ENCODE measurements around the gene ALS2.
"Not testable (repeated sequence)": the region's sequence is repeated elsewhere in the genome, so short reads cannot be mapped to it uniquely, and the experiment has no call there.

ALS2 gene

DNA sequence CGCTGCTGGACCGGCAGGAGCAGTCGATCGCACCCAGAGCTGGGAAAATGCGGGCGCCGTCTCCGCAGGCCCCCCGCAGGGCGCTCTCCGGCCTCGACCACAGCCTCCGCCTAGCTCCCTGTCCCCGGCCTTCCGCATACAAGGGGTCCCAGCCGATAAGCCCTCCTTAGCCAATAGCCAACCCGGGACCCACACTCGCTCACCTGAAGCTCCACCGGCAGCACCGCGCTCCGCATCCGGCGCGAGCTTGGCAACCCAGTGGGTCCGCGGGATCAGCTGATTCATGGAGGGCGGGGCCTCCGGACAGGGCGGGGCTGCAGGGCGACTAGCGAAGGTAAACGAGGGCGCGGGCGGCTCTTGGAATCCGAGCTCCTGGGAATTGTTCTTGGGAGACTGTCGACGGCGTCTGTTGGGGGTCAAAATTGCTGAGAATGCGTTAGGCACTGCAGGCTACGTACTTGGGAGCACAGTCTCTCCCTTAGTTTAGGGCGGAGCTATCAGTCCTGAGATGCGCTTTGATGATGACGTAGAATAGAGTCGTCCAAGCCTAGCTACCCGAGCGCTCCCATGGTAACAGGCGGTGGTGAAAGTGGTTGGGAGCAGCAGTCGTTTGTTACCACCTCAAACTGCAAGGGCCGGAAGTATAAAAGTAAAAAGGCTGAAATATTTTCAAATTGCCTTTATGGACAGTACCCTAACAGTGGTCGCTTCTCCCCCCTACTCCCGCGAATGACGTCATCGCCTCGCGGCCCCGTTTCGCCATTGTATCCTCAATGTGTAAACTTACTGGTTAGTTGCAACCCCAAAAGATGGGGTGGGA lies at the start of gene ALS2:
ALS2 (minus strand) TSS at position 260 of the 820 bp plus-strand sequence. CDS start 12,048 bp downstream, outside the sequence.
- peak; percentile 94 to 97 for DNase-seq

DNA sequence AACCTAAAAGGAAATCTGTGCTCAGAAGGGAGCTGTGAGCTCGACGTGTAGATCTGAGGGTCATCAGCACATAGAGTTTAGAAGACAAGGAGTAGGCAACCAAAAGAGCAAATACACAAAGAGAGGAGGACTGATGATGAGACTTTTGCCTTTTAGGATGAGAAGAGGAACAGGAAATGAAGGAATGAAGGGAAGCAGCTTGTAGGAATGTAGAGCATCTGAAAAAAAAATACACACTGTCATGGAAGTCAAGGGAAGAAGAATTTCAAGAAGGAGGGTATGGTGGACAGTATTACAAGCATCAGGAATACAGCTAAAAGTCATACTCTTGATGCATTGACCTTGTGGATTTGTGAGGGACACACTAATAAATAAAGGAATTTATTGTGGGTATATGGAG lies 47.5 kb upstream of the ALS2 start:
- DNase-seq, result no peak

DNA sequence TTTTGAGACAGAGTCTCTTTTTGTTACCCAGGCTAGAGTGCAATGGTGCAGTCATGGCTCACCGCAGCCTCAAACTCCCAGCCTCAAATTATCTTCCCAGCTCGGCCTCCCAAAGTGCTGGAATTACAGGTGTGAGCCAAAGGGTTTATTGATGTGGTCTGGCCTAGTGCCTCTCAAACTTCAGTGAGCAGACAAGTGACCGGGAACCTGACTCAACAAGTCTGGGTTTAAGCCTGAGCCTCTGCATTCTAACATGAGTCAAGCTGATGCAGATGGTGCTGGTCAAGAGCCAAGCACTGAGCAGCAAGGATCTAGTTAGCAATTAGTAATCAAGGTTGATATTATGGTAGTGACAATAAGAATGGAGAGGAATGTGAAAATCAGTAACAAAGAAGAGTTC lies 46.9 kb upstream of the ALS2 start:
- no peak for DNase-seq

DNA sequence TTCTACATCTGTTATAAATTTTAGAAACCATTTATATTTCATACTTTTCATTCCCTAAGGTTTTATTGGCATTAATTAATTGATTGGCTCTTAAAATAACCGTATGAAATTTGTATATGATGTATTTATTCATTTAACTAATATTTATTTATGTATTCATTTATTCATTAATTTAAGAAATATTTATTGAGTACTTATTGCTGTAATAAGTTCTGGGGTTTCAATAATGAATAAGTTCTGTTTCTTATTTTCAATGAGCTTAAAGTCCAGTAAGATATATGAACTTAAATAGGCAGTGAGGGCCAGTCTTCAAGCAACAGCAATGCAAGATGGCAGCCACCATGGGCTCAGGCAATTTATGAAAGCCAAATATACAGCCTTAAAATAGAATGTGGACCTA lies 43.5 kb upstream of the ALS2 start:
- no peak for DNase-seq

DNA sequence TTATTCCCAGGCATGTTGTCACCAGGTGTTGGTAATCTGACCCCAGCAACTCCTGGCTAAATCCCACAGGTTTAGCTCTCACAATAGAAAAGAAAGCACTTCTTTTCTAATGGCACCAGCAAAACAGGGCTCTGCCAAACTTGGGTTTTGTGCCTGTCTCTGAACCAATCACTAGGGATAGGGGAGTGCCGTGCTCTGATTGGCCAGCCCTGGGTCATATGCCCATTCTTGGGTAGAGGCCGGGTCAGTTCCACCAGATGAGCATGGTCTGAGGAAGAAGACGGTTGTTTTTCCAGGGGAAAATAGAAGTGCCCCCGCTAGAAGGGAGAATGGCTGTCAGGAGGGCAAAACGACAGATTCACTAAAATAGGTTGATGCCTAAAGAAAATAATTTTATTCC lies 40.3 kb upstream of the ALS2 start:
- no peak for DNase-seq

DNA sequence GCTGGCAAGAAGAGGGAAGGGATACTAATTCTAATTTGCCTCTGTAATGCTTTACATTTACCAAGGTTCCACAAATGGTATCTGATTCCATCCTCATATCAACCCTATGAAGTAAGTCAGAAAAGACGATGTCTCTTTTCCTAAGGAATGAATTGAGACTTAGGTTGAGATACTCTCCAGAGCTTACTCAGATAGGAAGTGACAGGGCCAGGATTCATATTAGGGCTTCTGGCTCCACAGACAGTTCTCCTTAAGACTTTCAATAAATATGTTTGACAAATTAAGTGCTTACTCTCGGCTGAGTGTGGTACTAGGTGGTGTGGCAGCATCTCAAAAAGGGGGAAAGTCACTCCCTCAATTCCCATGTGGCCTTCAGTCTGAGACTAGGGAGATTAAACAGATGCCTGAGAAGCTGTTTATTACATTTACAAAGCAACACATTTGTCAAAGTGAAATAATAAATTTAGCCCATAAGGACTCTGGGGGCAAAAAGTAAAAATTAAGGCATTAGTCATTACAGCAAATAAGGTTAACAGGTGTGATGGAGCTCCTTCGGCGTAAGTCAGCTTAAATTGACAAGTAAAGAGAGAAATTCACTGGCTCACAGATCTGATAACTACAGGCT lies 39.8 kb upstream of the ALS2 start:
- no peak for DNase-seq

DNA sequence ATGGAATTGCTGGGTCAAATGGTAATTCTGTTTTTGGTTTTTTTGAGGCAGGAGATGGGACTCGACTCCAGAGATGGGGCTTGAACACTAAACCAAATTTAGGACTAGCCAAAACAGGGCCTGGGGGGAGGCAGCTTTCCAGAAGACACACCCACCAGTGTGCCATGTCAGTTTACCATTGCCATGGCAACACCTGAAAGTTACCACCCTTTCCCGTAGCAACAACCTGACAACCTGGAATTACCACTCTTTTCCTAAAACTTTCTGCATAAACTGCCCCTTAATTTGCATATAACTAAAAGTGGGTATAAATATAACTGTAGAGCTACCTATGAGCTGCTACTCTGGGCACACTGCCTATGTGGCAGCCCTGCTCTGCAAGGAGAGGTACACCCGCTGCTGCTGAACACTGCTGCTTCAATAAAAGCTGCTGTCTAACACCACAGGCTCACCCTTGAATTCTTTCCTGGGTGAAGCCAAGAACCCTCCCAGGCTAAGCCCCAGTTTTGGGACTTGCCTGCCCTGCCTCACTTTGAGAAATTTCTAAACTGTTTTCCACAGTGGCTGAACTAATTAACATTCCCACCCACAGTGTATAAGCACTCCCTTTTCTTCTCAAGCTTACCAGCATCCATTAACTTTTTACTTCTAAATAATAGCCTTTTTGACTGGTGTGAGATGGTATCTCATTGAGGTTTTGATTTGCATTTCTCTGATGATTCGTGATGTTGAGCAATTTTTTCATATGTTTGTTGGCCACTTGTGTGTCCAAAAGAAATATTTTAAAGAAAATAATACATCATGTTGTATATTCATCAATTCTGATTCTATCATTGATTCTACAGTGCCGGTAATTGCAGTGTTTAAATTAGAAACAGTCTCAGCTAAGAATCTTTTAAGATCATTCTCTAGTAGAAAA lies 36.2 kb upstream of the ALS2 start:
- no peak for DNase-seq

DNA sequence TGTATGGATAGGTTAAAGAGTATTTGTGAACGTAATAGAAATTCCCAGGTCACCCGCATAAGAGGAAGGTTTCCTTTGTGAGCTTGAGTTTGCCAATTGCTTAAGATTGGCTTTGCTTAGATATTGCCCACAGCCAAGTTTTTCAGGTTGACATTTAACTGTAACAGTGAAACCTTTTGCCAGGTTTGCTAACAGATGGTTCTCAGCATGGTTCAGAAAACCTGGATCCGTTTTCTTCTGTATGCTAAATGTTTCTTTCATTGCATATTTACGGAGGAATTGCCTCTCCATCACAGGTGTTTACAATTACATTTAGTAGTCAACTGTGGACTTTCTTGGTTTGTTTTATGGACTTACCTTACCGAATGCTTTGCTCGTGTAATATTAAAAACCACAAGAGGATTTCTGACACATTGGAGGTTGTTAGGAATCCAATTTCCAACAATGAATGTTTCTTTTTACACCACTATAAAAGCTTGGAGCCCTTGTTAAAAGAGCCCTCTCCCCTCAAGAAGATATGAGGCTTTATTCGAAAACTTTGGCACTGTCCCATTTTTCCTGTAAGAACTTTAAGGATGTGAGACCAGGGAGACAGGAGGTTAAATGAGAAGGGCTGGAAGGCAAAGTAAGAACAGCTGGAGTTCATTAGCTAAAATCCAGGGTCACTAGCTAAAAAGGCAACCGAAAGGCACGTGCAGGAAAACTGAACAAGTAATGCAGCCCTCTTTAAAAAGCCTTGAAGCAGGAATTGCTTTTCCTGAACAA lies 33.4 kb upstream of the ALS2 start:
- DNase-seq, result no peak

DNA sequence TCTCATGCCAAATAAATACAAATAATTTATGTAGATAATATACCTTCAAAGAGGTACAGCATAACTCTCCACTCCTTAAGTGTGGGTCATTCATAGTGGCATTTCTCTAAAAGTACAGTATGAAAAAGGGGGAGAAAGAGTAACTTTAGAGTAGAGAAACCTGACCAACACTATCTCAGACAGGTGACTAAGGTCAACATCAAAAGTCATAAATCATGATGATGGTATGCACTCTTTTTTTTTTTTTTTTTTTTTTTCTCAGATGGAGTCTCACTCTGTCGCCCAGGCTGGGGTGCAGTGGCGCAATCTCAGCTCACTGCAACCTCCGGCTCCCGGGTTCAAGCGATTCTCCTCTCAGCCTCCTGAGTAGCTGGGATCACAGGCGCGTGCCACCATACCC lies 29.9 kb upstream of the ALS2 start:
- DNase-seq, result not testable (repeated sequence)

DNA sequence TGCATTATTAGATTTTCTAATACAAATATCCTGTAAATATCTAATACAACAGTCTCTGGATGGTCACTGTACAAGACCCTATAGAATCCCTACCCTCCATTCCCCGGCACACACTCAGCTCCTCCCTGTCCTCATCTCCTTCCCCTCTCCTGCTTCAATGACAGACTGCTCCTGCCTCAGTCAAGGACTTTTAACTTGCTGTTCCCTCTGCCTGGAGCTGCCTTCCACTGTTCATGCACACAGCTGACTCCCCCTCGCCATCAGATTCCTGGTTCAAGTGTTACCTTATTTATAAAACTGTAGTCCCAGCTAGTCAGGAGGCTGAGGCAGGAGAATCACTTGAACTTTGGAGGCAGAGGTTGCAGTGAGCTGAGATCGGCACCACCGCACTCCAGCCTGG lies 28.9 kb upstream of the ALS2 start:
- DNase-seq, result no peak

DNA sequence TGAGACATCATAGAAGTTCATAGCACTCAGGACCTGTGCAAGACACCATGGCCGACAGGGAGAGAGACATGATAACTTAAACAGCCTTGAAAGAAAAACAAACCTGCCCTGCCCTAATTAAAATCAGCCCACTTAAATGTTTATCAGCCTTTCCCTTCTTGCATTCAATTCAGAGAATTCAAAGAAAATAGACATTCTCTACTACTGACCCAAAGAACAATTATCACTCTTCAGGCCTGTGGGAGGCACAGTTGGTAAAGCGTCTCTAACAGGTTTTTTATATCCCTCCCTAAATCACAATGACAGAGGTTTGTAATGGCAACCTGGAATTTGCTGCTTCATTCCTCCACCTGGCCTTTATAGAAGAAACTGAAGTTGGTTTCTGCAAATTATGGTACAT lies 27.3 kb upstream of the ALS2 start:
- no peak for DNase-seq

DNA sequence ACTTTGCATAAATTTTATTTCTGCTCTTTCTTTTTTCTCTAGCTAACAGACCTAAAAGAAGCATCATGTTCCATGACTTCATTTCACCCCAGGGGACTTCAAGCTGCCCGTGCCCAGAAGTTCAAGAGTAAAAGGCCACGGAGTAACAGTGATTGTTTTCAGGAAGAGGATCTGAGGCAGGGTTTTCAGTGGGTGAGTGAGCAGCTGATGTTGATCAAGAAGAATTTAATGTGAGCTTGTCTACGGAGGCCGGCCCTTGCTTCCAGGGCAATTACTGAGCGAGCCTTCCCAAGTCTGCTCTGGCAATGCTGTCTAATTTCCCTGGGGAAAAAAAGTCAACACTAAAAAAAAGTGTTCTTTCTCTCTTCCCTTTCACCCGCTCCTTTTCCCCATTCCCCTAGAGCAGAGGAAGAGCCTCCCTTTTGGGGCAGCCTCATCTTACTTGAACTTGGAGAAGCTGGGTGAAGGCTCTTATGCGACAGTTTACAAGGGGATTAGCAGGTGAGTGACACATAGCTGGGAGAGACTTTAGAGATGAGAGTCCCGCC lies 26.8 kb upstream of the ALS2 start:
- no peak for DNase-seq

DNA sequence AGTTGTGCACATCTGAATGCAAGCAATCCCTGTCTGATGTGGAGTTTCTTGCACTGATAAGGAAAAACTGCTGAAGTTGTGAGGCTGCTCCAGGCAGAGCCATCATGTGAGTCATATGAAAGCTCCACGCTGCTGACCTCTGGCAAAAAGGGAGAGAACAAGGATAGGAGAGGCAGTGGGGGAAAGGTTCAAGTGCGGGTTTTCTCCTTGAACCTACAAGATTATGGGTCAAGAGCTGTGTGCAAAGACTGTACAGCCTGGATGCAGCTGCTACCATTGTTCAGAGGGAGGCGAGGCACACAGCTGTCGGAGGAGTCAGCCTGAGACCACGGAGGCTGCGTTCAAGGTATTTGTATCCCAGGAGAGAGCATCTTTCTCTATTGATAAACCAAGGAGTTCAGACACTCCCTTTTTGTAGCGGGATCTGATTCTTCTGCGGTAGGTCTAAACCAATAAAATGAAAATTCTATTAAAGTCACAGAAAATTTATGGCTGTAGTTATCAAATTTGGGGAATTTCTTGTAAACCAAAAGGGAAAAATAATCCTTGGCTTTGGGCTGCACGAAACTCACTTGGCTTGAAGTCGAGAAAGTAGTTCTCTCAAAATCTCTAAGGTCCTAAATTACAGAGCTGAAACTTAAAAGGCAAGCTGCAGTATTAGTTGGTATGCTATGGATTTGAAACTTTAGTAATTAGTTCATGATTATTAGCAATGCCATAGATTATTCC lies 25.9 kb upstream of the ALS2 start, which contains the start of gene CDK15:
CDK15 (plus strand) TSS at position 96 of the 729 bp plus-strand sequence; CDS start at position 224, 128 bp downstream.
- DNase-seq, result no peak

DNA sequence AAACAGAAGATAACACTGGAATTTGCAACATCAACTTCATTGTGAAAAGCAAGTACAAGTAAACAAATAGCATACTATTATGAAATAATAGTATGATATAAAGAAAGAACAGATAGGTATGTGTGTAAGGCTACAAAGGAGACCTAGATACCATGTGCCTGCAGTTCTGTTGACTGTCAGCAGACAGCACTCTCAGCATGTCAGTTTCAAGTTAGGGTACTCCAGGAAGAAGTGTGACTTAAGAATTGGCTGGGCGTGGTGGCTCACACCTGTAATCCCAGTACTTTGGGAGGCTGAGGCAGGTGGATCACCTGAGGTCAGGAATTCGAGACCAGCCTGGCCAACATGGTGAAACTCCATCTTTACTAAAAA lies 18.2 kb upstream of the ALS2 start:
- DNase-seq, result not testable (repeated sequence)

DNA sequence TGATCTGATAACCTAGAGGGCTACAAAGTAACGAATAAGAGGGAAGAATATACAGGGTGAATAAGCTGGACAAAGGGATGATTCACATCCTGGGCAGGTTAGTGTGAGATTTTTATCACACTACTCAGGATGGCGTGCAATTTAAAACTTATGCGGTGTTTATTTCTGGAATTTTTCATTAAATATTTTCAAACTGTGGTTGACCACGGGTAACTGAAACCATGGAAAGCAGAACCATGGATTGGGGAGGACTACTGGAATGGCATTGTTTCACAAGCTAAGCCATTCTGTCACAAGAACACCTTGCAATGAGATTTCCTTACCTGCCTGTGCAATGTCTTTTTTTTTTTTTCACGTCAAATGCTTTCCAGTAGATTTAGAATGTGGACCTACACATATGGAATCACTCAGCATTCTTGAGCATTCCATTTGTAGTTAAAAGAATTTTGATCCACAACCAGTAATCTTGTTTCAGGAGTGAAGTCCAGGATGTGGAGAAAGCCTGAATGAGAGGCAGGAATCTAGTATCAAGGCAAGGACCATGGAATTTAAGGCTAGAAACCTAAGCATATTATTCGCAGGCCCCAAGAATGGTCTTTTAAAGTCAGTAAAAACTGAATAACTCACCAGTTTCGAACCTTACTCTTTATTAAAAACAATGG lies 17.6 kb upstream of the ALS2 start:
- no peak for DNase-seq

DNA sequence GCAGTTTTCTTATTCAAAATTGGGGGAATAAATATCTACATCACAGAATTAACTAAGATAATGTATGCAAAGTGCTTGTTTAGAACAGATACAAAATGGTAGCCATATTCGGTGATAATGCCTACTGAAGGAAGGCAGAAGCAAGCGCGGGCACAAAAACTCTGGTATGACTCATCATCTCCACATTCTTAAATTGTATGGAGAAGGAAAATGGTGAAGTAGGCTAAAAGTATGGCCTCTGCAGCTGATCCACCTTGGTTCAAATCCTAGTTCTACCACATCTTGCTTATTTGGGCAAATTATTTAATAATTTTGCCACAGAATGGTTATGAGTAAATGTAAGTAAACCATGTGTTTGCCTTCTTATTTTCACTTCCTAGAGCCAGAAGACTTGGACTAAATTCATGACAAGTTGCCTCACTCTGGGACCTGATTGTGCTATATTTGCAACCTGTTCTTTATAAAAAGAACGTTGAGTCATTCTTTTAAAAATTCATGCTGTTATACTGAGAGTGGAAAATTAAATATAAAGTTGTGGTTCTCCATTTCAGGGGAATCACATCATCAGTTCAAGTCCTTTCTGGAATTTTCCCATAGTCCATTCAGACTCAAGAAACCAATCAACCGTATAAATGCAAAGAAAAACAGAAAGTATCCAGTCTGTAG lies 16.6 kb upstream of the ALS2 start:
- DNase-seq, result no peak

DNA sequence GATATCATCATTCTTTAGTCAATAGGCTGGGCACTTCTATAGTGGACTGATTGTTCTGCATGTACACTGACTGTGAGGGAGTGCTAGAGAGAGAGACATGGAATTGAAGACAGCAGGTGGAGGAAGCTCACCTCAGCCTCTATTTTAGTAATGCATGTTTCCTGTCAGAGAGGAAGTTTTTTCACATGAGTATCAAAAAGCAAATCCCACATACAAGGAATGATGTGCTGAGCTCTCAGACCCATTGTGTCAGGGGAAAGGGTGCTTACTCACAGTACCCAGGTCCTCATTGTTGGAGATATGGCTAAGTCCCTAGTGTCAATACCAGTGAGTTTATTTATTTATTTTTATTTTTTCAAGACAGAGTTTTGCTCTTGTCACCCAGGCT lies 15.7 kb upstream of the ALS2 start:
- no peak for DNase-seq

DNA sequence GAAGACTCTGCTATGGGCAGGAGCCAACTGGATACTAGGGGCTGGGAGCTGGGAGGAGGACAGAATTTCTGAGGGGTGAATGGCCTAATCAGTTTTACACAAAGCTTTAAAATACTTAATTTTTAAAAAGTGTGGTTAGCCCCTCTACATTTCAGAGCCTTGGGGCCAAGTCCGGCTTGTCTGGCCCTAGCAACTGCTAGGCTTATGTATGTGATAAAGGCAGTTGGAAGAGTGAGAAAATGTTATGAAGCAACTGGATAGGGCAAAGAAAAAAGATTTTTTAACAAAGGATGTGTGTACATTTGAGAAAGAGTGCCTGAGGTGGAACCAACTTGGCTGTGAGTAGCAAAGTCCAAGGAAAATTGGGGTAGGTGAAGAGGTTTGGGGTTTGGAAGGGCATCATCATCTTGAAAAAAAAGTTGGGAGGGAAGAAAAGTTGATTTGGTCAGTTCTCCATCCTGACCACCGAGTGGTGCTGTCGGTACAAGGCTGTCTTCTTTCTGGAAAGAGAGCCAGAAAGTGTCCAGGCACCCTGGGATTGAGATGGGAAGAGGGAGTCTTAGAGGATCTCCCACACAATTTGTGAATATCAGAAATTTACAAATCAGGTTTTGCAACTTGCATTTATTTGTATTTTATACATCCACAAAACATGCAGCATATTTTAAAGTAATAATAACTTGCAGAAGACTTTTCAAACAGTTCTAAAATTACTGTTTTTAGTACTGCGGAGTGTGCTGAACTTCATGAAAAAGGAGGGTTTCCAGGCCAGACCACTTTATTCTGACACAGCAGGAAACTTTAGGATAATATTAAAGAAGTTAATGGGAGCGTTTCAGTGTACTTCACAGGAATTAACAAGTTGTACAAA lies 15.1 kb upstream of the ALS2 start:
- peak; percentile 25 to 29 for DNase-seq

DNA sequence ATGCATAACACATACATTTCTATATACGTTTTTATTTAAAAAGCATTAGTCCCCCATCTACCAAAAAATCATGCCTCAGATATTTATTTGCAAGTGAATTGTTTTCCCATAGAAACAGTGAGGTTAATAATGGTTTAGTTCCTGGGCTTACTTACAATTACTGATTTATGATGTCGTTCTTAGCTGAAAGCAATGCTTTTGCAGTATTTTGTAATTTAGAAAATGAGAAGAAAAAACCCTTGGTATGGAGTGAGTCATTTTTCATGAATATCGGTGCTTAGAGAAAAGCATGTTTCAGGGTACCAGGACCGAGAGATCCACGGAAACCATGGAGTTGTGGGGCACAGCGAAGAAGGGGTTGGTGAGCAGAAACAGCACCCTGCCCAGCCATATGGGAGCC lies 13.6 kb upstream of the ALS2 start:
- DNase-seq, result no peak

Measured in NCI-H2081 (cell line).